Measurements from ENCODE around the gene FYCO1.

Gene FYCO1

GRCh38 chr3:45980819-45981218, 14.8 kb downstream of the FYCO1 start:
- TF ChIP-seq CTCF (IDR thresholded peaks at IDR 0.05) (no peak), ZFX (IDR thresholded peaks at IDR 0.05; ENCODE audit: borderline replicate concordance) (no peak)
- no peak overlapping the region for H3K27ac ChIP-seq

GRCh38 chr3:45980229-45980813, 15.3 kb downstream of the FYCO1 start:
- TF ChIP-seq CTCF (IDR thresholded peaks at IDR 0.05) (no peak), ZFX (IDR thresholded peaks at IDR 0.05; ENCODE audit: borderline replicate concordance) (no peak)
- no peak overlapping the region for H3K27ac ChIP-seq

- no peak overlapping the region for H3K27ac ChIP-seq
- no peak for TF ChIP-seq CTCF (IDR thresholded peaks at IDR 0.05)
- TF ChIP-seq ZFX (IDR thresholded peaks at IDR 0.05; ENCODE audit: borderline replicate concordance): no peak
Observed at GRCh38 chr3:45979378-45979777, 16.2 kb downstream of the FYCO1 start.

- H3K27ac ChIP-seq: no peak overlapping the region
- TF ChIP-seq CTCF (IDR thresholded peaks at IDR 0.05) (no peak), ZFX (IDR thresholded peaks at IDR 0.05; ENCODE audit: borderline replicate concordance) (no peak)
Observed at GRCh38 chr3:45978006-45978761, 17.4 kb downstream of the FYCO1 start.

- H3K27ac ChIP-seq: no peak overlapping the region
- TF ChIP-seq ZFX (IDR thresholded peaks at IDR 0.05; ENCODE audit: borderline replicate concordance) (no peak), CTCF (IDR thresholded peaks at IDR 0.05) (no peak)
Observed at GRCh38 chr3:45976191-45977091, 19.2 kb downstream of the FYCO1 start.

- H3K27ac ChIP-seq: no peak overlapping the region
- TF ChIP-seq CTCF (IDR thresholded peaks at IDR 0.05) (no peak), ZFX (IDR thresholded peaks at IDR 0.05; ENCODE audit: borderline replicate concordance) (no peak)
Observed at GRCh38 chr3:45975686-45976085, 19.9 kb downstream of the FYCO1 start.

Data from 22Rv1 (cell line).